Measurements from ENCODE around the gene SLC50A1. TPM values are rescaled to one million over a fixed set of nuclear protein-coding genes. Genes with fewer than 3 reads are reported as not detected.

Gene SLC50A1
- total and polyA plus RNA-seq, 4 experiments from 2014 or later = 20.1 to 91.7 (median 36.6) TPM

DNA sequence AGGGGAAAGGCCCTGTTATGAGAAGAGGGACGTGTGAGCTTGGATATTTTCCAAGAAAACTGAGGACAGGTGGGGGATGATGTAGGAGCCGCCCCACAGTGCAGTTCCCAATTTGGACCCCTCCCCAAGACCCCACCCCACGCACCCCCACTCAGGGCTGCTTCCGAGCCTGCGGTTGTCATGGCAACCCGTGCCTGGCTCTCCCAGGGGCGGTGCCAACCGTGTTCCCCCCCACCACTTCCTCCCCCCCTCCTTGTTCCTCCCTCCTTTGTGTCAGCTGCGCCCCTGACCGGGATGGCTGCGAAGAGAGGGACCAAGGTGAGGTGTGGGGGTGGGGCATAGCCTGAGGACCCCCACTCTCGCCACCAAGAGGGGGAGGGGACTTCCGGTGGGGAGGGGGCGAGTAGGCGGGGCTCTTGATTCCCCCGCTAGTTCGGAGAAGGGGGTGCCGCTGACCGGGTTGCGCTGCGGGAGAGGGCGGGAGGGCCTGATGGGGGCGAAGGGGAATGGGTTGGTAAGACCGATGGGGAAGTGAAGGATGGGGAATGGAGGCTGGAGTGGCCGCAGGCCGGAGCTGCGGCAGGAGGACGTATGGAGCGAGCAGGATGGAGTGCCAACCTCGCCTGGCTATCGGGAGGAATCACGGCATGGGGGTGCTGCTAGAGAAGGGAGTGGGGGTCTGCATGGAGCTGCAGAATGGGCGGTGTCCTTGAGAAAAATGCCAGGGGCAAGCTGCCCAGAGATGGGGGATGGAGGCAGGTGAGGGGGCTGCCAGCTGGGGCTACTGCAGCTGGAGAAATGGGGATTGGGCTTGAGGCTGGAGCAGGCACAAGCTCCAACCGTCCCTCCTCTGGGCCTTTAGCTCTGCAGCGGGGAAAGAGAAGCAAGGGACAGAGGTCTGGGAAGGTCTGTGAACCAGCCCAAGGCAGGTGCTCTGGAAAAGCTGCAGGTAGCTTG lies 39.0 kb downstream of the SLC50A1 start:
- Histone ChIP-seq H3K27me3 (ENCODE audit: insufficient read depth, low read length) (no peaks in the 10 kb centered on the region), H3K4me3 (ENCODE audit: low read length in 2 of 2) (peak overlapping the region; percentile 83 to 93), H3K27ac (ENCODE audit: low read depth, low read length) (peak overlapping the region; percentile 87), H3K9me3 (ENCODE audit: control insufficient read depth in 1 of 2, low read length in 2 of 2) (no peaks in the 10 kb centered on the region), H3K36me3 (ENCODE audit: insufficient read depth, low read length) (peaks cover 26% of the 10 kb centered on the region), H3K4me1 (ENCODE audit: insufficient read depth, low read length) (peaks cover 50% of the 10 kb centered on the region)
- no peaks in the 10 kb centered on the region for H3K9me3 Mint-ChIP-seq
- H3K36me3 Mint-ChIP-seq = peaks cover 18 to 40% of the 10 kb centered on the region in 2 donors
- POLR2A ChIA-PET (ENCODE audit: partially characterized antibody) = interaction anchor here (0.5 to 4.6 kb wide), 20 partner anchors 19 to 953 kb away, joined by 3 to 48 read pairs (median 4); partner anchors contain the start of genes ADAM15, DPM3, MTX1 and PBXIP1
- peaks cover 31 to 55% (median 44%) of the 10 kb centered on the region in 4 donors for H3K4me1 Mint-ChIP-seq
- CTCF ChIA-PET (ENCODE audit: partially characterized antibody) = interaction anchor here (0.9 to 12.5 kb wide), 20 partner anchors 19 to 418 kb away, joined by 3 to 229 read pairs (median 4); partner anchors contain the start of genes DPM3, SLC50A1 and THBS3
- H3K27ac Mint-ChIP-seq = peak overlapping the region; percentile 94 to 100 (median 99)
- peak; percentile 53 to 67 (median 56) for DNase-seq
- intact Hi-C loops (cut with micrococcal nuclease) = loop anchor here (5.0 to 10.0 kb wide), 3 partner anchors 33 to 150 kb away; partner anchors contain the start of genes MTX1, RUSC1 and THBS3
- peak overlapping the region; percentile 96 to 100 (median 99) for H3K4me3 Mint-ChIP-seq
- H3K27me3 Mint-ChIP-seq = no peaks in the 10 kb centered on the region

DNA sequence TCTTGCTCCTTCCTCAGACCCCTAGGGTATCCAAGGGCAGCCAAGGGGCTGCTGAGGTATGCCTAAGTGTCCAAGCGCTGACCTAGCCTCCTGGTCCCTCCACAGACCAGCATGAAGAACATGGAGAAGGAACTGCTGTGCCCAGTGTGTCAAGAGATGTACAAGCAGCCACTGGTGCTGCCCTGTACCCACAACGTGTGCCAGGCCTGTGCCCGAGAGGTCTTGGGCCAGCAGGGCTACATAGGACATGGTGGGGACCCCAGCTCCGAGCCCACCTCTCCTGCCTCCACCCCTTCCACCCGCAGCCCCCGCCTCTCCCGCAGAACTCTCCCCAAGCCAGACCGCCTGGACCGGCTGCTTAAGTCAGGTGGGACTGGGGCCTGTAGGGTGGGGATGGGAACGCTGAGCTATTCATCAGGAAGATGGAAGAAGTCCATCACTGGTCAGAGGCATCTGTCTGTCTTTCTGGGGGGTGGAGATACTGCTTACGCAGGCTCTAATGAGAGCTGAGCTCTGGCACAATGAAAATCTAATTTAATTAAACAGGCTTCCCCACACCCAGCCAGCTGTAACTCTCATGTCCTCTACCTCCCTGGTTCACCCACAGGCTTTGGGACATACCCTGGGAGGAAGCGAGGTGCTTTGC lies 39.8 kb downstream of the SLC50A1 start:
- Mint-ChIP-seq H3K27me3 (no peaks in the 10 kb centered on the region), H3K4me1 (peaks cover 30 to 55% (median 42%) of the 10 kb centered on the region in 4 donors), H3K9me3 (no peaks in the 10 kb centered on the region), H3K4me3 (peak overlapping the region; percentile 25 to 99 (median 78)), H3K36me3 (peaks cover 15 to 42% of the 10 kb centered on the region in 2 donors), H3K27ac (peak overlapping the region; percentile 75 to 99 (median 84))
- ChIA-PET POLR2A (ENCODE audit: partially characterized antibody) (interaction anchor here (0.5 to 4.6 kb wide), 13 partner anchors 18 to 954 kb away, joined by 3 to 48 read pairs (median 4); partner anchors contain the start of genes ADAM15, PBXIP1, SCAMP3 and SLC50A1), CTCF (ENCODE audit: partially characterized antibody) (interaction anchor here (0.8 to 12.5 kb wide), 15 partner anchors 18 to 616 kb away, joined by 3 to 229 read pairs (median 4); partner anchors contain the start of genes SLC50A1 and THBS3)
- Histone ChIP-seq H3K9me3 (ENCODE audit: control insufficient read depth in 1 of 2, low read length in 2 of 2) (no peaks in the 10 kb centered on the region), H3K27me3 (ENCODE audit: insufficient read depth, low read length) (no peaks in the 10 kb centered on the region), H3K27ac (ENCODE audit: low read depth, low read length) (no peak overlapping the region), H3K4me1 (ENCODE audit: insufficient read depth, low read length) (peaks cover 50% of the 10 kb centered on the region), H3K36me3 (ENCODE audit: insufficient read depth, low read length) (peaks cover 24% of the 10 kb centered on the region), H3K4me3 (ENCODE audit: low read length in 2 of 2) (no peak overlapping the region)
- DNase-seq = peak in 1 of 5 donors; percentile 35
- intact Hi-C loops (cut with micrococcal nuclease) = loop anchor here (10.0 kb wide), 1 partner anchor 149 kb away; the partner anchor contains the start of gene RUSC1

DNA sequence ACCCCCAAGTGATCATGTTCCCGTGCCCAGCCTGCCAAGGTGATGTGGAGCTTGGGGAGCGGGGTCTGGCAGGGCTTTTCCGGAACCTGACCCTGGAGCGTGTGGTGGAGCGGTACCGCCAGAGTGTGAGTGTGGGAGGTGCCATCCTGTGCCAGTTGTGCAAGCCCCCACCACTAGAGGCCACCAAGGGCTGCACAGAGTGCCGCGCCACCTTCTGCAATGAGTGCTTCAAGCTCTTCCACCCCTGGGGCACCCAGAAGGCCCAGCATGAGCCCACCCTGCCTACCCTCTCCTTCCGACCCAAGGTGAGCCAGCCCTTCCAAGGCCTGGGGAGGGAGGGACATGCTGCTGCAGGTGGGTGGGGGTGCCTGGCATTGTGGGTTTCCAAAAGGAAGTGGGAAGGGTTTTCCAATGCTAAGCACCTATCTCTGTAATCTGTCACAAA lies 40.3 kb downstream of the SLC50A1 start:
- Histone ChIP-seq H3K9me3 (ENCODE audit: control insufficient read depth in 1 of 2, low read length in 2 of 2) (no peaks in the 10 kb centered on the region), H3K4me1 (ENCODE audit: insufficient read depth, low read length) (peaks cover 50% of the 10 kb centered on the region), H3K4me3 (ENCODE audit: low read length in 2 of 2) (no peak overlapping the region), H3K27me3 (ENCODE audit: insufficient read depth, low read length) (no peaks in the 10 kb centered on the region), H3K27ac (ENCODE audit: low read depth, low read length) (no peak overlapping the region), H3K36me3 (ENCODE audit: insufficient read depth, low read length) (peaks cover 23% of the 10 kb centered on the region)
- peak overlapping the region in 4 of 8 donors; percentile 26 to 88 (median 61) for H3K4me3 Mint-ChIP-seq
- DNase-seq = peak in 2 of 5 donors; percentile 13 to 45
- ChIA-PET CTCF (ENCODE audit: partially characterized antibody) (interaction anchor here (0.8 to 12.5 kb wide), 11 partner anchors 17 to 616 kb away, joined by 3 to 229 read pairs (median 7); partner anchors contain the start of genes SLC50A1 and THBS3), POLR2A (ENCODE audit: partially characterized antibody) (interaction anchor here (1.2 to 4.6 kb wide), 10 partner anchors 17 to 954 kb away, joined by 3 to 48 read pairs (median 6); partner anchors contain the start of genes ADAM15, SCAMP3, SLC50A1 and THBS3)
- H3K27me3 Mint-ChIP-seq = no peaks in the 10 kb centered on the region
- H3K9me3 Mint-ChIP-seq = no peaks in the 10 kb centered on the region
- peaks cover 29 to 55% (median 42%) of the 10 kb centered on the region in 4 donors for H3K4me1 Mint-ChIP-seq
- H3K36me3 Mint-ChIP-seq = peaks cover 13 to 41% of the 10 kb centered on the region in 2 donors
- intact Hi-C loops (cut with micrococcal nuclease) = loop anchor here (1.0 to 10.0 kb wide), 4 partner anchors 17 to 416 kb away; partner anchors contain the start of gene RUSC1
- H3K27ac Mint-ChIP-seq = peak overlapping the region in 6 of 7 donors; percentile 53 to 90 (median 80)

DNA sequence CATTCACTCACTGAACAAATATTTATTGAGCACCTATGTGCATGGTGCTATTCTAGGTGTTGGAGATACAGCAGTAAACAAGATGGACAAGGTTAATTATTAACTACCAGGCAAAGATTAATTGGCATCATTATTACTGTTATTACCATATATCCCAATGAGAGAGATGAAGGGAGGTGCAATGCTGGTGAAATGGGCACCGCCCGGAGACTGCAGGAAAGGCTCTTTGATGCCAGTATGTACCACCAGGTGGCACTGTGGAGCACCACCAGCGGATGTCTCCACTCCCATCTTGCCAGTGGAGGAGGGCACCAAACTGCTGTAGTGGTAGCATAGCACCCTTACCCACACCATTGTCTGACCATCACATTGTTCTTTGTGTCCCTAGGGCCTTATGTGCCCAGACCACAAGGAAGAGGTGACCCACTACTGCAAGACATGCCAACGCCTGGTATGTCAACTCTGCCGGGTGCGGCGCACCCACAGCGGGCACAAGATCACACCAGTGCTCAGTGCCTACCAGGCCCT lies 41.0 kb downstream of the SLC50A1 start:
- Mint-ChIP-seq H3K36me3 (peaks cover 13 to 45% of the 10 kb centered on the region in 2 donors), H3K4me1 (peaks cover 29 to 55% (median 39%) of the 10 kb centered on the region in 4 donors), H3K27me3 (no peaks in the 10 kb centered on the region), H3K9me3 (no peaks in the 10 kb centered on the region), H3K4me3 (peak overlapping the region in 7 of 8 donors; percentile 19 to 88 (median 48)), H3K27ac (peak overlapping the region; percentile 53 to 90 (median 80))
- no peak overlapping the region for H3K4me3 ChIP-seq (ENCODE audit: low read length in 2 of 2)
- intact Hi-C loops (cut with micrococcal nuclease) = loop anchor here (1.0 to 10.0 kb wide), 4 partner anchors 17 to 416 kb away; partner anchors contain the start of gene RUSC1
- DNase-seq = peak; percentile 76 to 81 (median 77)
- H3K36me3 ChIP-seq (ENCODE audit: insufficient read depth, low read length) = peaks cover 23% of the 10 kb centered on the region
- no peak overlapping the region for H3K27ac ChIP-seq (ENCODE audit: low read depth, low read length)
- ChIA-PET CTCF (ENCODE audit: partially characterized antibody) (interaction anchor here (1.0 to 9.9 kb wide), 10 partner anchors 8 to 91 kb away, joined by 3 to 145 read pairs (median 10); partner anchors contain the start of gene THBS3), POLR2A (ENCODE audit: partially characterized antibody) (interaction anchor here (0.8 to 4.6 kb wide), 11 partner anchors 17 to 146 kb away, joined by 3 to 48 read pairs (median 5); partner anchors contain the start of gene SCAMP3)
- peaks cover 46% of the 10 kb centered on the region for H3K4me1 ChIP-seq (ENCODE audit: insufficient read depth, low read length)
- no peaks in the 10 kb centered on the region for H3K27me3 ChIP-seq (ENCODE audit: insufficient read depth, low read length)
- no peaks in the 10 kb centered on the region for H3K9me3 ChIP-seq (ENCODE audit: control insufficient read depth in 1 of 2, low read length in 2 of 2)

DNA sequence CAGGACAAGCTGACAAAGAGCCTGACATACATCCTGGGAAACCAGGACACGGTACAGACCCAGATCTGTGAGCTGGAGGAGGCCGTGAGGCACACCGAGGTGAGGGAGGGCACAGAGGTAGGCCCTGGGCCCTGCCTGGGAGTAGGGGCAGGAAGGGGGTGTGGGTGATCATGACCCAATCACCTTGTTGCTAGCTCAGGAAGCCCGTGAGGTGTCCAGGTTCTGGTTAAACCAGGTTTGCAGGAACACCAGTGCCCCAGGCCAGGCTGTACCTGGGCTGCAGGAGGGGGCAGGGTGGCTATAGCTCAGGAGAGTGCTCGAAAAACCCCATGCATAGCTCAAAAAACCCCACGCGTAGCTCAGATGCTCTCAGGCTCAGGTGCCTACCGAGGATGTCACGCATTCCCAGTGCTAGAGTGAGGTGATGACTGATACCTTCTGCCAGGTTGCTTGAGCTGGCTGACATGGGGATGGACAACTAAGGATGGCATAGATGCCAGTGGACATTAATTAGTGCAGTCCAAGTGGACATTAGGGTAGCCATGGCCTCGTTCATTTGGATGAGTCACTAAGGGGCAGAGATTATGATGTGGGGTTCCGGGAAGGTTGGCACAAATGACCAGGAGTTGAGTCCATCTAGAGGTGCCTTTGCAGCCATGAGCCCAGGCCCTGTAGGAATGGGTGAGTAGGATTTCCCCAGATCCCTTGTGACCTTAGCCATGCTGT lies 41.7 kb downstream of the SLC50A1 start:
- no peak for DNase-seq
- Histone ChIP-seq H3K27me3 (ENCODE audit: insufficient read depth, low read length) (no peaks in the 10 kb centered on the region), H3K4me1 (ENCODE audit: insufficient read depth, low read length) (peaks cover 39% of the 10 kb centered on the region), H3K9me3 (ENCODE audit: control insufficient read depth in 1 of 2, low read length in 2 of 2) (no peaks in the 10 kb centered on the region), H3K36me3 (ENCODE audit: insufficient read depth, low read length) (peaks cover 23% of the 10 kb centered on the region), H3K27ac (ENCODE audit: low read depth, low read length) (no peak overlapping the region), H3K4me3 (ENCODE audit: low read length in 2 of 2) (no peak overlapping the region)
- Mint-ChIP-seq H3K4me1 (peaks cover 24 to 47% (median 32%) of the 10 kb centered on the region in 4 donors), H3K36me3 (peaks cover 13 to 46% of the 10 kb centered on the region in 2 donors), H3K27ac (peak overlapping the region in 3 of 7 donors; percentile 8 to 79 (median 36)), H3K27me3 (no peaks in the 10 kb centered on the region), H3K4me3 (no peak overlapping the region), H3K9me3 (no peaks in the 10 kb centered on the region)
- ChIA-PET CTCF (ENCODE audit: partially characterized antibody) (interaction anchor here (0.5 to 9.9 kb wide), 13 partner anchors 9 to 412 kb away, joined by 3 to 145 read pairs (median 4); no protein-coding TSS in a partner anchor), POLR2A (ENCODE audit: partially characterized antibody) (interaction anchor here (0.7 to 2.8 kb wide), 9 partner anchors 9 to 145 kb away, joined by 3 to 25 read pairs (median 4); no protein-coding TSS in a partner anchor)
- intact Hi-C loops (cut with micrococcal nuclease) = loop anchor here (10.0 kb wide), 1 partner anchor 147 kb away; the partner anchor contains the start of gene RUSC1

Measured in CD4-positive, alpha-beta memory T cell (primary cell).